GM13976 (cell line): ENCODE results near the gene MSN.

ENCODE experiments used
- DNase-seq: peaks from one replicate; pipeline ENCODE4 v3.0.0; 2012; ENCODE audit warnings: low spot score
- in situ Hi-C: fragments of 300-500 bp; cut with MboI; formaldehyde crosslinking; loops from one replicate; pipeline ENCODE4 v1.12.0; 2022; ENCODE audit warnings: low sequenced_read_pairs, mixed read lengths, inconsistent platforms; ENCODE audit not compliant: unreplicated experiment
- TF ChIP-seq, protein P1 (sequence below): IDR thresholded peaks from 2 replicates; pipeline ENCODE4 v1.5.1; 2012; ENCODE audit warnings: borderline replicate concordance, mild to moderate bottlenecking; ENCODE audit not compliant: insufficient read depth; ENCODE audit errors: extremely low read depth, missing control alignments, control extremely low read depth

MSN gene

GRCh38 chrX:65740909-65741308 is 73.5 kb downstream of the MSN start:
- no peak for DNase-seq
- in situ Hi-C loops = loop anchor here (25.0 kb wide), 1 partner anchor 671 kb away; no protein-coding TSS in a partner anchor
- TF ChIP-seq, protein P1, sequence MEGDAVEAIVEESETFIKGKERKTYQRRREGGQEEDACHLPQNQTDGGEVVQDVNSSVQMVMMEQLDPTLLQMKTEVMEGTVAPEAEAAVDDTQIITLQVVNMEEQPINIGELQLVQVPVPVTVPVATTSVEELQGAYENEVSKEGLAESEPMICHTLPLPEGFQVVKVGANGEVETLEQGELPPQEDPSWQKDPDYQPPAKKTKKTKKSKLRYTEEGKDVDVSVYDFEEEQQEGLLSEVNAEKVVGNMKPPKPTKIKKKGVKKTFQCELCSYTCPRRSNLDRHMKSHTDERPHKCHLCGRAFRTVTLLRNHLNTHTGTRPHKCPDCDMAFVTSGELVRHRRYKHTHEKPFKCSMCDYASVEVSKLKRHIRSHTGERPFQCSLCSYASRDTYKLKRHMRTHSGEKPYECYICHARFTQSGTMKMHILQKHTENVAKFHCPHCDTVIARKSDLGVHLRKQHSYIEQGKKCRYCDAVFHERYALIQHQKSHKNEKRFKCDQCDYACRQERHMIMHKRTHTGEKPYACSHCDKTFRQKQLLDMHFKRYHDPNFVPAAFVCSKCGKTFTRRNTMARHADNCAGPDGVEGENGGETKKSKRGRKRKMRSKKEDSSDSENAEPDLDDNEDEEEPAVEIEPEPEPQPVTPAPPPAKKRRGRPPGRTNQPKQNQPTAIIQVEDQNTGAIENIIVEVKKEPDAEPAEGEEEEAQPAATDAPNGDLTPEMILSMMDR = no peak

- TF ChIP-seq, protein P1 = no peak
- in situ Hi-C loops = loop anchor here (25.0 kb wide), 1 partner anchor 670 kb away; no protein-coding TSS in a partner anchor
- DNase-seq = no peak
Observed at GRCh38 chrX:65741823-65742222, 74.4 kb downstream of the MSN start.

DNA sequence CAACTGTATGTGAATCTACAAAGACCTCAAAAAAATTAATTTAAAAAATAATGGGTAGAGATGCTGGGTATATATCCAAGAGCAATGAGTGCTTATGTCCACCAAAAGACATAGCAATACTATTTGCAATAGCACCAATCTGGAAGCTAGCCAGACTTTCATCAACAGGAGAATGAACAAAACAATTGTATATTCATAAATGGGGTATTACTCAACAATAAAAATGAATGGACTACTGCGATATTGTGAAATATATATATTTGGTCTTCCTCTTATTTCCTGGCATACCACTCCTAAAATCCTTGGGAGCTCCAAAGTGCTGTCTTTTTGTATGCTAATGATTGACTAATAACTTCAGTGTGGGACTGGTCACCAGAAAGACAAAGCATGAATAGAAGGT is 77.5 kb downstream of the MSN start:
- TF ChIP-seq, protein P1 = no peak
- in situ Hi-C loops = loop anchor here (25.0 kb wide), 1 partner anchor 667 kb away; no protein-coding TSS in a partner anchor
- no peak for DNase-seq

DNA sequence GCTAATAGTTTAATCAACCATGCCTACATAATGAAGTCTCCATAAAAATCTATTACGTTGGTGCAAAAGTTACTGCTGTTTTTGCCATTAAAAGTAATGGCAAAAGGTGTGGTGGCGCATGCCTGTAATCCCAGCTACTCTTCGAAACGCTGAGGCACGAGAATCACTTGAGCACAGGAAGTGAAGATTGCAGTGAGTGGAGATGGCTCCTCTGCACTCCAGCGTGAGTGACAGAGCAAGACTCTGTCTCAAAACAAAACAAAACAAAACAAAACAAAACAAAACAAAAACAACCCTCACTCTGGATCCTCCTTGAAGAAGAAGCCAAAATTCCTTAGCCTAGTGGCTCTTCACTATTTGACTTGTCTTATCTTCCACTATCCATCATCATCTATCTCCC is 78.0 kb downstream of the MSN start:
- no peak for DNase-seq
- in situ Hi-C loops = loop anchor here (25.0 kb wide), 1 partner anchor 667 kb away; no protein-coding TSS in a partner anchor
- TF ChIP-seq, protein P1 = no peak

DNA sequence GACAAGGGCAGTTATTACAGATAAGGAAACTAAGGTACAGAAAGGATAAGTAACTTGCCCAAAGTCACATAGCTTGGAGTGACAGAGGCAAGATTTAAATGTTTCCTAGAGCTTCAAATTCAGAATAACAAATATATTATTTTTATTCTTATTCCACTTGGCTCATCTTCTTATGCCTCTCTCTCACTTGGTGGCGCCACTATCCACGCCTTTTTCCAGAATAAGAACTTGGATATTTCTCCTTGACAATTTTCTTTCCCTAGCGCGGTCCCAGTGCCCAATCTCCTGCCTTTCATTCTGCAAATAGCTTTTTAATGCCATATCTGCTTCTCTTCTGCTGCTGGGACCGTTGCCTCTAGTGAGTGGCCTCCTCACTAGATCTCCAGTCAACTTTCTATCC is 78.5 kb downstream of the MSN start:
- TF ChIP-seq, protein P1 = no peak
- in situ Hi-C loops = loop anchor here (25.0 kb wide), 1 partner anchor 666 kb away; no protein-coding TSS in a partner anchor
- DNase-seq = no peak

- in situ Hi-C loops = no loop called here
- DNase-seq = no peak
- TF ChIP-seq, protein P1 = no peak
Observed at GRCh38 chrX:65750674-65751469, 83.4 kb downstream of the MSN start.
